Activated CD8-positive, alpha-beta memory T cell treated with anti-CD3 and anti-CD28 coated beads for 48 hours (primary cell): ENCODE measurements around the gene MAP2K6.

ENCODE experiments used
- DNase-seq, 3 experiments: peaks; one replicate each; pipeline ENCODE4 v3.0.0-alpha.2; 2020; ENCODE audit warnings: low read depth in 2 of 3, low spot score in 2 of 3

Gene MAP2K6

DNA sequence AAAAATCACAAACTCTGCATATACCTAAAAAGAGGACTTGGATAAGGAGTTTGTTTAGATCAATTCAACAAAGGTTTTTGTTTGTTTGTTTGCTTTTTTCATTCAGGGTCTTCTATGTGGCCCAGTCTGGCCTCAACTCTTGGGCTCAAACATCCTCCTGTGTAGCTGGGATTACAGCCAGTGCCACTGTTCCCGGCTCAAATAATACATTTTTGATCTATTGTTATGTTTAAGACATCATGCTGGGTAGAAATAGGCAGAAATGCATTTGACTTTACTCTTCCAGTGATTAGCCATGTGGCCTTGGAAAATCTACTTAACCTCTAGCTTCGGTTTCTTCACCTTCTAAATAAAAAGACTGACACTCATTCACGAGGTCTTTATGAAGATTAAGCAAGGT lies 11.5 kb downstream of the MAP2K6 start:
- DNase-seq: no peak

GRCh38 chr17:69427486-69428197 lies 13.1 kb downstream of the MAP2K6 start:
- no peak for DNase-seq

DNA sequence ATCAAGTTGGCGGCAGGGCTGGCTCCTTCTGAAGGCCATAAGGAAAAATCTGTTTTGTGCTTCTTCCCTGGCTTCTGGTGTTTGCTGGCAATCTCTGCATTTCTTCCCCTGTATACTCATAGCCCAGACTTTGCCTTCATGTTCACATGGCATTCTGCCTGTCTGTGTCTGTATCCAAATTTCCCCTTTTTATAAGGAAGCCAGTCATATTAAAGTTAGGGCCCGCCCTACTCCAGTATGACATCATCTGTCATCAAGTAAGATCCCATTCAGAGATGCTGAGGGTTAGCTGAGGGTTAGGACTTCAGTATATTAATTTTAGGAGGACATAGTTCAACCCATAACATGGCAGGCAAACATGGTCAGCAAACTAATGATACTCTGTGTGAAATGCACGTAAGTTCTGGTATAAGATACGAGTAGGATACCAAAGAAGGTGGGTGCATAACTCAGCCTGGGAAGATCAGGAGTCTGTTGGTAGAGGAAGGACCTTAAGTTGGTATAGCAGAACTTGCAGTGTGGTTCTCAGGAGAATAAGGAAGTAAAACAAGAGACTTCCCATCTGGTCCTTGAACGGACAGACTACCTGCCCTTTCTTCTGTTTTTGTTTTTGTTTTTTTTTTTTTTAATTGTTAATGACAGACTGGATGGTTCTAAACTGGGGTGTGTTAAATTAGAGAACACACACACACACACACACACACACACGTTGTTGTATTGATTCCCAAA lies 13.9 kb downstream of the MAP2K6 start:
- DNase-seq: no peak

GRCh38 chr17:69430488-69430887 lies 16.0 kb downstream of the MAP2K6 start:
- DNase-seq: no peak

- DNase-seq: no peak
Observed at GRCh38 chr17:69431835-69432234, 17.3 kb downstream of the MAP2K6 start.

DNA sequence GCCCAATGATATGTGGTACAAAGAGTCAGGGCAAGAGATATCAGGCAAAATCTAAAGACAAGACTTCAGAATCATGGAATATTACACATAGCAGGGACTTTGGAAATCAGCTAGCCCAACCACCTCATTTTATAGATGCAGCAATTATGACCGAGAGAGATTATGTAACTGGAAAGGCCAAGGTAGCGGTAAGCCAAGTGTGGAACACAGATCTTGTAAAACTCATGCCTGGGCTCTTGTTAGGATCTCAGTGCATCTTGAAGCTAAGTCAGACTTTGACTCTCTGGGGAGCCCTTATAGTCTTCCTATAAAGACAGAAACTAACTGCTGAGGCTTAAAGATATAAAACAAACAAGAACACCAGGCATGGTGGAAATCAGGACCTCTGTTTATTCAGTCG lies 18.6 kb downstream of the MAP2K6 start:
- no peak for DNase-seq

DNA sequence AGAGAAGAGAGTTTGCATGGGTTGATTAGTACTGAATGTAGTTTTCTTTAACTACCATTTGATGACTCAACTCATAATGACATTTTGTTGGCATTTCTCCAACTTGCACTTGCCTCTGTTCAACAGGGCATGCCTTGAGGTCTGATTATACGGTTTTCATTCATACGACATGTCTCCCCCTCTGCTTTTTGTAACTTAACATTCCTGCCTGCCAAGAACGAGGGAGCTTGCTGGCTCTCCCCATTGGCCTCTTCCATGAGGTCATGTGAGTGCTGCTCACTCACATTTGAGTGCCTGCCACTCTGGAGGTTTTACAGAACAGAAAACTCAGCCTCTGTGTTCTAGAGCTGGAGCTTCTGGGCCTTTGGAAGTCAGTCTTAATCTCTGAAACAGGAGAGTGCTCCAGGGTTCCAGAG lies 19.7 kb downstream of the MAP2K6 start:
- DNase-seq: no peak

GRCh38 chr17:69435971-69436696 lies 21.6 kb downstream of the MAP2K6 start:
- no peak for DNase-seq

DNA sequence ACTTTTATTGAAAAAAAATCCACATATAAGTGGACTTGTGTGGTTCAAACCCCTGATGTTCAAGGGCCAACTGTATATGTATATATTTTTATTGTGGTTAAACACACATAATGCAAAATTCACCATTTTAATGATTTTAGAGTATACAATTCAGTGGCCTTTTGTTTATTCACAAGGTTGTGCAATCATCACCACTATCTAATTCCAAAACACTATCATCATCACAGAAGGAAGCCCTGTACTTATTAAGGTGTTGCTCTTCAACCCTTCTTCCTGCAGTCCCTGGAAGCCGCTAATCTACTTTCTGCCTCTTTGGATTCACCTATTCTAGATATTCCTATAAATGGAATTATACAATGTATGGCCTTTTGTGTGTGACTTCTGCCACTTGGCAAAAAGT lies 23.0 kb downstream of the MAP2K6 start:
- no peak for DNase-seq

- DNase-seq: no peak
Observed at GRCh38 chr17:69438776-69439175, 24.3 kb downstream of the MAP2K6 start.

DNA sequence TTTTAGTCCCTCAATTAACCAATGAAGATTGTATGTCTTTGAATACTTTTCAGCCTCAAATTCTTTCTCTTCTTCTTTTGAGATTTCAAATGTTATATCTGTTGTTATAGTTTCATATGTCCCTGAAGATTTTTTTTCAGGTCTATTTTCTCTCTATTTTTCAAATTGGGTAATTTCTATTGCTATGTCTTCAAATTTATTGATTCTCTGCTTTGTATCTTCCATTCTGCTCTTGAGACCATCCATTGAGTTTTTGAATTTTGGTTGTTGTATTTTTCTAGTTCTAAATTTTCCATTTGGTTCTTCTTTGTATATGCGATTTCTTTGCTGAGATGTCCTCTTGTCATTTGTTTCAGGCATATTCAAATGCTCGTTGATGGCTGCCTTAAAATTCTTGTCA lies 26.7 kb downstream of the MAP2K6 start:
- DNase-seq: no peak

DNA sequence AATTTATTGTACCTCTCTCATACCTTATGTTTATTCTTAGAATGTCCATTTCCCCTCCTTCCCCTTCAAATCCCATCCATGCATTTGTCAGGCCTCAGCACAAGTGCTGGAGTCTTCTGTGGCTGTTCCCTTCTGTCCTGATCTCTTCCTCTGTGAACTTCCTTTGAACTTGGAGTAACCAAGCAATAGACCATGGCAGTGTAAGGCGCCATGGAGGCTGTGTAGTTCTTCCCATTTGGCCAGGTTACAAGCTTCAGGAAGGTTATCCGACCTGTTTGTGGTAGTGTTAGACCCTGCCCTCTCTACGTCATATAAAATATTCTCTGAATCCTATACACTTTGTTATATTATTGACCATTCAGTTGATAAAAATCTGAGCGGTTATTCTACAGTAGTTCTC lies 28.6 kb downstream of the MAP2K6 start:
- DNase-seq: no peak

DNA sequence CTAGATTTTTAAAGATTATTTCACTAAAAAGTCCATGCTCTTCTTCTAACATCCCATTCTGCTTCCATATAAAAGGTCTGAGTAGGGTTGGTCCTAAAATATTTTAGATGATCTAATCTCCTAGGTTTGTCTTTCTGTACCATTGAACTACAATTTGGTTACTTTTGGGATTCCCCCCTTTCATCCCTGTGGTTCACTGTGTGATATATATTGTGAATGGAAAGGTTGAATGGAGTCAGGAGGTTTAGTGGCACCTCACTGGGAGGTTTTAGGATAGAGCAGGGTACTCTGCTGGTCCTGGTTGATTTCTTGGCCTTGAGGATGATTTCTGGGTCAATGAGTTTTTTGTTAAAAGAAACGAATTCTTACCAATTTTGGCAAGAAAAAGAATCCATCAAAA lies 29.5 kb downstream of the MAP2K6 start:
- no peak for DNase-seq

DNA sequence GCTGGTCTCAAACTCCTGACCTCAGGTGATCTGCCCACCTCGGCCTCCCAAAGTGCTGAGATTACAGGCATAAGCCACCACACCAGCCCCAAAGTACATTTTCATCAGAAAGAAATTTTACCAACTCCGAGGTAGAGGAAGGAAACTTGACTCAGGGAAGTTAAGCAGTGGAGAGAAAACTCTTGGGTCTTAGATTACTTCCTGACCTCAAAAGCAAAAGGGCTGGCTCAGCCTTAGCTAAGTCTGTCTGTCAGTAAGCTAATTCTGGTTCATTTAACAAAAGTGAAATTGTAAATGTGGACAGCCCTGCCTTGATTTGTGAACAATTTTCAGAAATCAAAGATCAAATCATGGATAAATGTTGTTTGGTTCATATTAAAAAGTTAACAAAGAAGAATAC lies 30.6 kb downstream of the MAP2K6 start:
- DNase-seq: no peak

- DNase-seq: no peak
Observed at GRCh38 chr17:69447726-69448125, 33.2 kb downstream of the MAP2K6 start.

DNA sequence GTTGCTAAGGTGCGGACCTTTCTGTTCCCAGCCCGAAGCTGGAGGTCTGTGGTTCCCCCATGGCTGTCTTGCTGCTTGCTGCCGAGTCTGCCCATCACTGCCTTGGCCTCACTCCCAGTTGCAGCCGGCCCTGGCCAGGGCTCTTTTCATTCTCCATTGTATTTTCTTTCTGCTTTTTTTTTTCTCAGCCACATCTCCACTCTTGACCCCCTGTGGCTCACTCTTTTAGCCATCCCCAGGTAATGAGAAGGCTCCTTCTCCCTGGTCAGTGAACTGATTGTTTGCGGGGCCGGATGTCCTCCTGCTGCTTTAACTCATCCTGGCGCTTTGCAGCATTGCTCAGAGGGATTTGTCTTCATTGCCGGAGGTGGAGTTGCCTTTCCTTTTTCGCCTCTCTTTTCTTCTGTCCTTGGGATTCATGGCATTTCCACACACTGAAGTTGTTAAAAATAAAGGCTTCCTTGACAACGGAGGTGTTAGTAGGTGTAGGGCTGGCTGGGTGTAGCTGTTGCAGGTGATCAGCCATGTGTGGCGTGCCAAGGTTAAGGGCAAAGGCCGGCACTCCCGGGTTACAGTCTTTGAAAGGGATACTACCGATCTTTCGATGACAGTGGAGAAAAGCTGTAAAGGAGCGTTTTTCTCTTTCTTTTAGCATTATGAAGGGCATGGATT lies 34.1 kb downstream of the MAP2K6 start:
- DNase-seq: no peak

- no peak for DNase-seq
Observed at GRCh38 chr17:69450131-69450530, 35.6 kb downstream of the MAP2K6 start.

DNA sequence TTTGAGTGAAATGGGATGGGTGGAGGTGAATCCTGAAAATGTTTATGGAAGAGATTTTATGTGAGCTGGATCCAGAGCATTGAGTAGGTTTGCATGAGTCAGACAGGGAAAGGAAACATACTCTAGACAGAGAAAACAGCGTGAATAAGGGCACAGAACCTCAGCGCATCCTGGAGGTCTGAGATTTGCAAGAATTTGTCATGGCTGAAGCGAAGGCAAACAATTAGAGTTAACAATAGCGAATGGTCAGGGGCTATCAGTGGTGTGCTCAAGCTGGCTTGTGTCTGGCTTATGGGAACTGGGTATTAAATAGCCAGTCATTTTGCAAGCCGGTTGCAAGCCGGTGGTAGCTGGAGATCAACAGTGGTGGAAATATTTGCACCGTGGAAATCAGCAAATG lies 36.4 kb downstream of the MAP2K6 start:
- DNase-seq: no peak

GRCh38 chr17:69451416-69452394 lies 37.2 kb downstream of the MAP2K6 start:
- no peak for DNase-seq

- no peak for DNase-seq
Observed at GRCh38 chr17:69452664-69453260, 38.3 kb downstream of the MAP2K6 start.
